Measurements from ENCODE around the gene CALML6.

The CALML6 gene

DNA sequence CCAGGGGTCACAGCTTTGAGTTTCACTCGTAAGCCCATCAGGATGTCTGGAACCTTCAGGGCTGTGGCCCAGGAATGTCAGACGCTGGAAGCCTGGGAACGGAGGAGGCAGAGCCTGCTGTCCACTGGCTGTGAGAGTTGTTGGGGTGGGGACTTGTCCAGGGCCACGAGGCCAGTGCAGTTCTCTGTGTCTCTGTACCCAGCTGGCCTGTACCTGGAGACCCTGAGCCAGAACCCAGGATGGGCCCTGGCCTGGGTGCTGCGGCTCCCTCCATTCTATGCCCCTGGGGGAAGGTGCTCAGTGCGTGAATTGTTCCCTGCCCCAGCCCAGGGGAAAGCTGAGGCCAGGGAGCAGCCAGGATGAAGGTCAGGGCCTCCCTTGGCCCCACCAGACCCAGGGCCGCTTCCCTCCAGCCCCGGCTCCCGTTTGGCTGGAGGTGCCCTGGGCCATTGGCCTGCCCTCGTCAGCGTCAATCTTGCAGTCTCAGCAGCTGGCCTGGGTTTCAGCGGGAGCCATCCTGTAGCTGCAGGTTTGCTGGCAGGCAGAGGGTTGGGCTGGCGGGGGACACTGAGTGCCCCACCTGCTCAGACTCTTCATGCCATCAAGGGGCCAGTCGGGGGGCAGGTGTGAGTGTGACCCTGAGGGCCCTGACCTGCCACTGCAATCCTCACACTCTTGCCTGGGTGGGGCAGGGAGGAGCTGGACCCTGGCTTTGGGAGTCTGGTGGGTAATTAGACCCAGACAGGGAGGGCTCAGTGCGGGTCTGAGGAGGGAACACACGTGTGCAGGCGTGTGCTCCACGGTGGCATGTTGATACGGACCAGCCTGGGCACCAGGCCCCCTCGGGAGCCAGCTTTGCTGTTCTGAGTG is 724 bp upstream of the CALML6 start:
- DNase-seq = no peak

DNA sequence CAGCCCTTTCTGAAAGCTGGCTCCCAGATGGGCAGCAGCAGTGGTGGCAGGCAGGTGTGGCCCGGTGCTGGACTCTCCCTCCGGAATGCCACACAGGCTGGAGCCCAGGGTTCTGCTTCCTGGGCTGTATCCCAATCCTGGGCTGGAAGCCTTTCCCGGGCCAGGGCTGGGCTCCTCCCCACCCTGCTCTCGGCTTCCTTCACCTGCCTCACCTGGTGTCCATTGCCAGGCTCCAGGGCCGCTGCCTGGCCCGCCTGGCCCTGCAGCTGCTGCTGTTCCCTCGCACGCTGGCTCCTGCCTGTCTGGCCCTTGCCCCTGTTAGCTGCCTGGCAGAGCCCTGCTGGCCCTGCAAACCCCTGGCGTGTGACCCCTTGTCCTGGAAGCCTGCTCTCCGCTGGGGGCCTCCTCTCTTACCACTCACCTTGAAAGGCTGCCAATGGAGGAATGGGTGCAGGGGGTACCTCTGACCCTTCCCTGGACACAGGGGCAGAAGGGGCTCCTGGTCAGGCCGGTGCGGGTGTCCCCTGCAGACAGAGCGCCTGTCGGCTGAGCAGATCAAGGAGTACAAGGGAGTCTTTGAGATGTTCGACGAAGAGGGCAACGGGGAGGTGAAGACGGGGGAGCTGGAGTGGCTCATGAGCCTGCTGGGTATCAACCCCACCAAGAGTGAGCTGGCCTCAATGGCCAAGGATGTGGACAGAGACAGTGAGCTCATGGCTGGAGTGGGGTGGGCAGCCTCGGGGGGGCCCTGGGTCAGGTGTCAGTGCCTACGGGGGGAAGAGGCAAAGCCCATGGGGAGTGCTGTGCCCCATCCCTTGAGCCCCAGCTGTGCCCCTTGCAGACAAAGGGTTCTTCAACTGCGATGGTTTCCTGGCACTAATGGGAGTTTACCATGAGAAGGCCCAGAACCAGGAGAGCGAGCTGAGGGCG is 1.1 kb downstream of the CALML6 start:
- DNase-seq = no peak

DNA sequence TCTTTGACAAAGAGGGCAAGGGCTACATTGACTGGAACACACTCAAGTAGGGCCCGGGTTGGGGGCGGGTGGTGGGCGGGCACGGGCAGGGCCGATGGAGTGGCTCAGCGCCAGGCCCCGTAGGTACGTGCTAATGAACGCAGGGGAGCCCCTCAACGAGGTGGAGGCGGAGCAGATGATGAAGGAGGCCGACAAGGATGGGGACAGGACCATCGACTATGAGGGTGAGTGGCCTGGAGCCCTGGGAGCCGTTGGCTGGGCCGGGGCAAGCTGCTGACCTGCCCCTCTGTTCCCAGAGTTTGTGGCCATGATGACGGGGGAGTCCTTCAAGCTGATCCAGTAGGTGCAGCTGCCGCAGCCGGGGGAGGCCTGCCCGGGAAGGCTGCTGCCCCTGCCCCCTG is 1.8 kb downstream of the CALML6 start:
- no peak for DNase-seq

DNA sequence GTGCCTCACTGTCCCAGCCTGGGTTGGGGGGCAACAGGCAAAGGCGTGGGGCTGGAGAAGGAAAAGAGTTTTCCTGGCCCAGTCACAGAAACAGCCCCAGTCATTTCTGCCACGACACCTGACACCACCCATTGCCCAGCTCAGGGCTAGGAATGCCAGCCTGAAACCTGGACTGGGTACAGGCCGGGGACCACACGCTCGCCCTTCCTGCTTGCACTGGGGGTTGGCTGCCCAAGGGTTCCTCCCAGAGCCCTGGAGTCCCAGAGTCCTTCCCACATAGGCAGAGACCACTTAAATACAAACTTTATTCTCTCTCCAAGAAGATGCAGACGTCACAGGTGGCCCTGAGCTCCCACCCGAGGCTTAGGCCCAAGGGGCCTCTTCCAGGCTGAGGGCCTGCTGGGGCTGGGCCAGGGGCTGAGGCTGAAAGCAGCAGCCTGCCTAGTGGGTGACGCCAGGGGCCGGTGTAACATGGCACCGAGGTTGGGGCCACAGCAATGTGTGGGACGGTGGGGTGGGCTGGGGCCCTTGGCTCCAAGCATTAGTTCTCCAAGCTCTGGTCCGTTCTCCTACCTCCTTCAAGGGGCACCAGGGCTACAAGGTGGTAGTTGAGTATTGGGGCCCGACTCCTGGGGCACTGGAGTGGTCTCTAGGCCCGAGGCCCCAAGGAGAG is 2.4 kb downstream of the CALML6 start:
- DNase-seq = no peak

DNA sequence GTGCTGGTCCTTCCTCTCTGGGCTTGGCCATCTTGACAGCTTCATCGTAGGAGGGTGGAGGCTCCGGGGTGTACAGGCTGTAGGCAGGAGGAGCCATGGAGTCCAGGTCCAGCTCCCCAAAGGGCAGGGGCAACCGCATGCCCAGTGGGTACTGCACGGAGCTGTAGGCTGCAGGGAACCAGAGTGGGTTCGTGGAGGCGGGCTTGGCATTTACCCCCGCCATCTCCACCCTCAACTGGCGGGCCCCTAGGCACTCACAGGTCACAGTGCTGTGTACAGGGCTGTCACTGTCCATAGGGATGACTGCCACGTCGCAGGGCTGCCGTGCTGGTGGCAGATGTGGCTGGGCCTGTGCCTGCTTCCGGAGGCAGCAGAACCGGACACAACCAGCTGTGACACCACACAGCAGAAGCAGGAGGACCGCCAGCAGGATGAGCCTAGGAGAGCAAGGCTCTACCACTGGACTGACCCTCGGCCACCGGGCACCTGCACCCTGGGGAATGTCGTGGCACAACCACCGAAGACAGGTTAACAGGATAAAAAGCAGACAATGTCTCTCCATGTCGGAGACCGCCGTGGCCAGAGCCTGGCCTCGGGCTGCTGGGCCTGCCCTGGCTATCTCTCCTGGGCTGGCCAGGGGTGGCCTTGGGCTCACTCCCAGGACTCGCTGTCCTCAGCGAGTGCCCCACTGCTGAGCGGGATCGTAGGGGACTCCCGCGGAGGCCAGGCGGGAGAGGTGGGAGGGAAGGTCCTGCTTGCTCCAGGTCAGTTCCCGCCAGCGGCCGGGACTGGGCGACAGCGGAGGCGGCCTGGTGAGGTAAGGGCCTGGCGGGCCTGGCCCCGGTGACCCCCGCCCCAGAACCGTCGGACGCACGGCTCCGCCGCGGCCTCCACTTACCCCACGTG is 3.2 kb downstream of the CALML6 start:
- no peak for DNase-seq

DNA sequence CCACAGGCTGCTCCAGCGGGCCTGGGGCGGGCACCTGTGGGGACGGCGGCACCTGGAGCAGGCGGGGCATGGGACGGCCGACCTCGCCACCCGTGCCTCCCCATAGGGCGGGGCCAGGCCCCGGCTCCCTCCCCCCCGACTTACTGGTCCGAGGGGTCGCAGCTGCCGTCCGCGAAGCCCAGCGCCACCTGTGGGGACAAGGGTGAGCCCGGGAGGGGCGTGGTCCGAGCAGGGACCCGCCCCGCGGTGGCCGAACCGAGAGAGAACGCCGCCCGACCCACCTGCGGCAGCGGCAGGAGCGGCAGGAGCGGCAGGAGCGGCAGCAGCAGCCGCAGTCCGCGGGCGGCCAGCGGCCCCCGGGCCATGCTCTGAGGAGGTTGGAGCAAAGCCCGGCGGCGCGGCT is 3.8 kb downstream of the CALML6 start, which contains the start of gene TMEM52:
TMEM52 (minus strand) TSS at position 379 of the 403 bp plus-strand sequence; CDS start at position 365, 14 bp downstream.
- no peak for DNase-seq

DNA sequence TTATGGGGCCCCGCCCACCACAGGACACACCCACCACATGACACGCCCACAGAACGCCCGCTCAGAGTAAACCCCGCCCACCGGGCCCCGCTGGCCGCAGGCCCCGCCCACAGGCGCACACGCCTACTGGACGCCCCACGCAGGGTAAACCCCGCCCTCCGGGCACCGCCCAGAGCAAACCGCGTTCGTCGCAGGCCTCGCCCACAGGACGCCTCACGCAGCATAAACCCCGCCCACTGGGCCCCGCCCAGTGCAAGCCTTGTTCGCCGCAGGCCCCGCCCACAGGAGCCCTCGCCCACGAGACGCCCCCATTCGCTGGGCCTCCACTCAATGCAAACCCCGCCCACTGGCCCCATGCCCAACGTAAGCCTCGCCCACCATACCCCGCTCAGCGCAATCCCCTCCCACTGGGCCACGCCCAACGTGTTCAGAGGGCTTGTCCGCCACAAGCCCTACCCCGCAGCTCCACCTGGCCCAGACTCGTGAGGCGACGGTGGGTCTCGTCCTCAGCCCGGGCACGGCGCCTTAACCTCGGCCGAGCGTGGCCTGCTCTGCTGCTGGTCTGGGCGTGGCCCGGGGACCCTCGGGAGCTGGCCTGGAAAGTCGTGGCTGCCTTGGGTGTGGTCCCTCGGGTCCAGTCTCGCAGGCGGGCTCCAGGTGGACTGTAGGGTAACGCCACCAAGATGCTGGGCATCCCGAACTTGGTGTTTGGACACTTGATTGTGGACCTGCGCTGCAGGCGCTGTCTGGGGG is 4.4 kb downstream of the CALML6 start:
- DNase-seq = peak; percentile 100

DNA sequence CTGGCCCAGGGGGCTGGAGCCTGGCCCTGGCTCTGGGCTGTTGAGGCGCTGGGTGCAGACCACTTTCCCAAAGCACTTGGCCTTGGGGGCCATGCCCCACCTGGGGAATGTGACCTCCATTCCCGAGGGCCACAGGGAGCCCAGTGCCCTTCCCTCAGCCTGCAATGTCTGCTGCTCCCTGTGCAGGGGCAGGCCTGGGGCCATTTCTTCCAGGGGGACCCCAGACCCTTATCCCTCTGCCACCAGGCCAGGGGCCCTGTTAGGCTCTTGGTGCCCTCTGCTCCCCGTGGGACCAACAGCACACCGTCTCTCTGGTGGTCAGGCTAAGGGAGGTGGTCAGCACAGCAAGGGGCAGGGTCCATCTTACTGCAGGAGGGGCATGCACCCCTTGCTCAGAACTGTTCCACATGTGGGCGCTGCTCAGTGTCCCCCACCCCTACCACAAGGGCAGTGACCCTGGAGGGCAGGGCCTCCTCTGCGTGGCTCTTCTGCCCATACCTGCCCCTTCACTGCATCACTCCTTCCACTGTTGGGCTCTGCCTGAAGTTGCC is 5.1 kb downstream of the CALML6 start:
- DNase-seq = no peak

DNA sequence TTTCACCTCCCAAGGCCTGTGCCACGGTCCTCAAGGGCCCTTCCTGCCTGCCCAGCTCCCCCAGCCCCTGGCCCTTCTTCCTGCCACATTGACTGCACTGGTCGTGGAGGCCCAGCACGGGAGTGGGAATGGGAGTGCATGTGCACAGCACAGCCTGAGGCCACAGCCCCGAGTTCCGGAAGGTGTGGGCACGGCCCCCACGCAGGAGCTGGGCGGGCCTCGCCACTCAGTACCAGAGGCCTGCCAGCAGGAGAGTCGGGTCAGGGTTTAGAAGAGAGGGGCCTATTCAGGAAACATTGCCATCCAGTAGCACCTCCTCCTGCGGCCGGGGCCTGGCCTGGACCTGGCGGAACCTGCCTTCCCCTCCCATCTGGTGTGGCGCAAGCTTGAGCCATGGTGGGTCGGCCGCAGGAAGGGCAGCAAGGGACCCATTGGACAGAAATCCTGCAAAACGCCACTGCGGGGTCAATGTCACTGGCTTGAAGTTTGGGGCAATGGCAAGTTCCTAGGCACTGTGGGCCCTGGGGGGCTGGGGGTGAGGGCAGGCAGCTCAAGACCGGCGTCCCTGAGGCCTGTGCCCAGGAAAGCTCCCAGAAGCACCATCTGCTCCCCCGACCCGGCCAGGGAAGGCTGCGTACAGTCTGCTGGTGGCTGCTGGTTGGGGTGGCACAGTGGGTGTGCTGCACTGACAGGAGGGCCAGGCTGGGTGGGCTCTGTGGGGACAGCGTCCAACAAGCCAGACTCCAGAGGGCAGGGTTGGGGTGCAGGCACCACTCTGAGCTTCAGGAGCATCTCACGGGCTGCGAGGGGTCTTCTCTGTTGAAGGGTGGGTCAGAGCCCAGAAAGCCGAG is 5.8 kb downstream of the CALML6 start:
- no peak for DNase-seq

DNA sequence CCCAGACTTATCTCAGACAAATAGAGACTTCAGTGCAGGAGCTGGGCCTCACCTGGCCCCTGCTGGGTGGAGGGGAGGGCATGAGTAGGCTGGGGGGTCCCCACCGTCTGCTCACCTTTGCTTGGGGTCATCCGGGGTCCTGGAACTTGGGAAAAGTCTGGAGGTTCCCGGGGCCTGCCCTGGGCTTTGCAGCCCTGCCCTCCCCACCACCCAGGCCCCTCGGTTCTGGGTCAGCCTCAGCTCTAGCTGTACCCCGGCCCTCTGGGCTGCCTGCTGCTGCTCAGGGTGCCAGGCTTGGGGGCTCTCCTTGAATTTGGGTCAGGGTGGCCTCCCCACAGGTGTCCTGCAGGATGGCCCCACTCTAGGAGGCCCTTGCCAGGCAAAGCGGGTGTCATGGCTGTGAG is 6.4 kb downstream of the CALML6 start:
- no peak for DNase-seq

DNA sequence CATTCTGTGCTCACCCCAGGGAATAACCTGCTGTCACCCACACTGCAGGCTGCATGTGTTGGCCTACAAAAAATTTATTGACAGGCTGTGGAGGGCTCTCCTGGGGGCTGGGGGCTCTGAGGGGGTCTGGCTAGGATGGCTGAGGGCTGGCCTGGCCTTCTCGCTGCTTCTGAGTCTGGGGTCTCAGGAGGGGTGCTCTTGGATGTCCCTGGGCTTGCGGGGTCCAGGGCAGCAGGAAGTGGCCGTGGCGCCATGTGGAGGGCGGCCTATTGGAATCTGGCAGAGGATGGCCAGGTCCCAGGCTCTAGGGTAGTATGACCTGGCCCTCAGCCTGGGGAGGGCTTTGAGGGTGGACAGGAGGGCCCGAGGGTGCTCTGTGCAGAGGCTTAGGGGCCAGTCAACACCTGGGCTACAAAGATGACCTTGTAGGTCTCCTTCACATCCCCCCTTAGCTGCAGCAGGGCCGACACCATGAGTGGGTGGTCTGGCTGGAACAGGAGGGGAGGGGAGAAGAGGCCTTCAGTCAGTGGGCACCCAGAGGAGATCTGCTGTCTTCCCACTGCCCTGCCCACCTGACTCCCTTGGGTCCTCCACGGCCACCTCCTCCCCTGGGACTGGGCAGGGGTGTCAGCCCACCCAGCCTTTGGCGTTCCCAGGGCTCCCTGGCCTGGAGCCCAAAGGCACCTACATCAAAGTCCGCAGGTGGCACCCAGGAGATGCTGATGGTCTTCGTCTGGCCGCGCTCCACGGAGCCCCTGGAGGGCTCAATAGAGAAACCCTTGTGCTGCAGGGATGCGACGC is 7.0 kb downstream of the CALML6 start:
- DNase-seq = no peak

DNA sequence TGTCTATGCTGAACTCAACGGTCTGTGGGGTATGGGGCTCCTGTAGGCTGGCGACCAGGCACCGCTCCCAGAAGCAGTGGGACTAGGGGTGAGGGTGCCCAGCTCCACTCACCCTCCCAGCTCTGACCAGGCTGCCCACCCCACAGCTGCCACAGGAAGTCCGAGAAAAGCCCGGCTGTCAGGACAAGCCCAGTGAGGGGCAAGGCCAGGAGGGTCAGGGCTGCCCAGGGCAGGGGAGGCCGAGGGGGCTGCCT is 7.6 kb downstream of the CALML6 start:
- DNase-seq = no peak

DNA sequence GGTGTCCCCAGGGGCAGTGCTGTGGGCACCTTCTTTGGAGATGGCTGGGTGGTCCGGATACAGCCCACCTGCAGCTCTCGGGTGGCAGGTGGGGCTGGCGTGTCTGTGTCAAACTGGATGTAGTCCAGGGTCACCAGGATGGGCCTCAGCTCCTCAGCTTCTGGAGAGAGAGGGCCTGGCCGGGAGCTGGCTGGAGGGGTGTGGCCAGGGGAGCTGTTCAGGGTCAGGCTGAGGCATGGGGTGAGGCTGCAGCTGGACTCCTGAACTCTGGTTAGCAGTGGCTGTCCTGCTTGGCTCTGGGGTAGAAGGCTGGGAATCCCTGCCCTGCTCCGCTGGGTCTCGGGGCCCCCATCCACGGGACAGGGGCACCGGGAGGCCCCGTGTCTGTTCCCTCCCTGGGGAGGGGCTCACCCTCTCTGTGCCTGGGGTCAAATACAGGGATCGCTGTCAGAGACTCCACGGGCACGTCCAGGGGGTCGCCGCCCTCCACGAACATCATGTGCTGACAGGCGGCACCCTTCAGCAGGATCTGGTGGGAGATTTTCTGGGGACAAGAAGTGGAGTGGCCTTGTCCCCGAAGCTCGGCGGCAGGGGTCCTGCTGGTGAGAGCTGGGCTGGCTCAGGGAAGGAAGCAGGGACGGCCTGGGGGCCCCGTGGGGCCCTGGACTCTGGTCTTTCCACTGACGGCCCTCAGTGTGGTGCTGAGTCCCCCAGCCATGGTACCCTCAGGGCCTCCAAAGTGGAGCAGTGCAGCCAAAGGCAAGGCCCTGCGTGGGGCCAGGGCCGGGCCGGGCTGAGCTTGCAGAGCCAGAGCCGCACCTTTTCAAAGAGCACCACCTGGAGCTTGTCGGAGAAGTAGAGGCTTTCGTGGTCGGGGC is 8.1 kb downstream of the CALML6 start:
- no peak for DNase-seq

DNA sequence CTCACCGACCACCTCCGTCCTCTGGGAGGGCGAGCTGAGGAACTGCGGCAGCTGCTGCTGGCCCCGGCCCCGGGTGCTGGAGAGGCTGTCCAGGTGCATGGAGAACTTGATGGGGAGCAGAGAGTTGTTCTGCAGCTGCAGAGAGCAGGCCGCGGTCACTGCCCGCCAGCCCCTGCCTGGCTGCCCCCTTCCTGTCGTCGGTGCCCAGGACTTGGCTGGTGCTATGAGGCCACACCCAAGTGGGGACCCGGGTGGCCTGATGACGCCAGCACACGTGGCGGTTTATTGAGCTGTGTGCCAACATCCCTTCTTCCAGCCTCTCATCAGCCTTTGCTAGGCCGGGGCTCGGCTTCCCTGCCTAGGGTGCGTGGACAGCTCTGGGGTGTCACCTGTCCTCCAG is 9.3 kb downstream of the CALML6 start:
- no peak for DNase-seq

DNA sequence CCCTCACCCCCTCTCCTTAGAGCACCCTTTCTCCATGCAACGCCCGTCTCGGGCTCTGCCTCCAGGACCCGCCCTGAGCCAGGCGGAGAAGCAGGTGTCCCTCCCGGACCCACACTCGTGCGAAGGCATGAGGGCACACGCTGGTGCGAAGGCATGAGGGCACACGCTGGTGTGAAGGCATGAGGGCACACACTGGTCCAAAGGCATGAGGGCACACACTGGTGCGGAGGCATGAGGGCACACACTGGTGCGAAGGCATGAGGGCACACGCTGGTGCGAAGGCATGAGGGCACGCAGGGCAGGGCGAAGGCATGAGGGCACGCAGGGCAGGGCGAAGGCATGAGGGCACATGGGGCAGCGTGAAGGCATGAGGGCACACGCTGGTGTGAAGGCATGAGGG is 9.8 kb downstream of the CALML6 start:
- DNase-seq = no peak

DNA sequence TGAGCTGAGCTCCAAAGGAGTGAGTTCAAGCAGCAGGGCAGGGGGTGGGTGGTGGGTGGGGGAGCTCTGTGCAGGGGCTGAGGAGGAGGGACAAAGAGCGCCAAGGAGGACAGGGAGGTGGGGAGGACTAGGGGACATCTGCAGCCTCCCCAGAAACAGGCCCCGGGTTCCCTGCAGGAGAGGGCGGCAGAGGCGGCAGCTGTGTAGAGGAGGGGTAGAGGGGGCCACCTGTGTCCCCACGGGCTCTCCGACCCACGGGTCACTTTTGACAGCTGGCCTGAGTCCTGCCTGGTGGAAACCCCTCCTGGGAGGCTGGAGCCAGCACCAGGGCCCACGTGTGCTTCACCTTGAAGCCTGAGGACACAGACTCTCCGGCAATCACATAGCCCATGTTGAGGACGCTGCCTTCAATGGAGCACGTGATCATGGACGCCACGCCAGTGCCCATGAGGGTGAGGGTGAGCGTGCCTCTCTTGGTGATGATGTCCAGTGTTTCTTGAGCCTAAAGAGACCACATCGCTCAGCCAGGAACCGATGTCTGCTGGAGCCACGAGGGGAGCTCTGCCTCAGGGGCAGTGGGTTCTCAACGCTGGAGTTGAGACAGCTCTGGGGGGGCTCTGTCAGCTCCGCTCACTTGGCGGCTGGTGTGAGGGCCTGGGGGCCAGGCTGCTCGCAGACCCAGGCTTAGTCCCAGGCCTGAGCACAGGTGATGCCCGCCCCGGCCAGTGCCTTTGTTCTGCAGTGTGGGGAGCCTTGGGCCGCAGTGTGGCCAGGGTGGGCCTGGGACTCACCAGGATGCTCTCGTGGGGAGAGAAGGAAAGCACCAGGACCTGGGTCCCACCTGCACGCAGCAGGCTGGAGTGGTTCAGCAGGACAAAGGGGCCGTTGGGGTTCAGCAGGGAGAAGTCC is 10.6 kb downstream of the CALML6 start:
- DNase-seq = no peak

DNA sequence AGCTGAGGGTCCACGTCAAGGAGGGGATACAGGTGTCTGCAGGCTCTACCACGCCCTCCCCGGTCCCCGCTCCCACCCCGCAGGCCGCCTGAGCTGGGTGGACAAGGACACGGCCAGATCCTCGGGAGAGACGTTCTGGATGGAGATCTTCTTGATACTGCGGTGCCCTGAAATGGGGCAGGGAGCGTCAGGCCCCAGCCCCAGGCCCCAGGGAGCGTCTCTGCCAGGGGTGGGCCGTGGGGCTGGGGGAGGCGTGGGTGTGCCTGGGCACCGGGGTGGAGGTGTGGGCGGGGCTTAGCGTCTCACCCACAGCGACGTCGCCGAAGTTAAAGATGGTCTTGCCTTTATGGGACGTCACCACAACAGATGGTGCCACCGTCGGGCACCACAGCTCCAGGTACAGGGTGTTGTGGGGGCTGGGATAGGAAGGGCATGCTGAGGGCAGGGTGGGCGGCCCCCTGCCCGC is 11.3 kb downstream of the CALML6 start:
- DNase-seq = no peak
